ENCODE data around the gene HNRNPUL2.

Gene HNRNPUL2

GRCh38 chr11:62689421-62690183 is 37.7 kb downstream of the HNRNPUL2 start, which contains the start of gene LRRN4CL:
LRRN4CL (minus strand) TSS chr11:62689530; CDS start chr11:62688508, 1,022 bp downstream.
- Histone ChIP-seq H3K27me3 (ENCODE audit: low read length) (no peaks in the 10 kb centered on the region), H3K79me2 (ENCODE audit: insufficient read depth, low read length) (no peaks in the 10 kb centered on the region), H3K9ac (ENCODE audit: low read length) (no peak within 1 kb of the TSS), H3F3A (ENCODE audit: insufficient read depth) (no peaks in the 10 kb centered on the region), H3K4me2 (ENCODE audit: low read depth, low read length, poor library complexity, severe bottlenecking) (no peak within 1 kb of the TSS), H2AFZ (ENCODE audit: low read depth, low read length, severe bottlenecking) (no peak within 1 kb of the TSS), H3K4me3 (ENCODE audit: insufficient read depth, low read length, poor library complexity, severe bottlenecking) (no peak within 1 kb of the TSS), H4K20me1 (ENCODE audit: low read depth, low read length) (no peaks in the 10 kb centered on the region), H3K36me3 (ENCODE audit: low read length) (no peaks in the 10 kb centered on the region), H3K27ac (ENCODE audit: low read depth, low read length) (no peak within 1 kb of the TSS), H3K9me2 (replicated peaks; ENCODE audit: insufficient read depth, low read length) (no peaks in the 10 kb centered on the region), H3K9me3 (ENCODE audit: insufficient read depth, low read length) (no peaks in the 10 kb centered on the region)
- TF ChIP-seq EZH2phosphoT487 (conservative IDR thresholded peaks at IDR 0.05; ENCODE audit: low read length) (no peak), CTCF (IDR thresholded peaks at IDR 0.05; ENCODE audit: insufficient read depth, low read length, poor library complexity, severe bottlenecking) (no peak)

- no peak overlapping the region for H3K27ac ChIP-seq (ENCODE audit: low read depth, low read length)
- H3F3A ChIP-seq (ENCODE audit: insufficient read depth), result no peaks in the 10 kb centered on the region
- H3K9me2 ChIP-seq (replicated peaks; ENCODE audit: insufficient read depth, low read length), result no peaks in the 10 kb centered on the region
- no peaks in the 10 kb centered on the region for H4K20me1 ChIP-seq (ENCODE audit: low read depth, low read length)
- H2AFZ ChIP-seq (ENCODE audit: low read depth, low read length, severe bottlenecking), result no peak overlapping the region
- no peak overlapping the region for H3K4me3 ChIP-seq (ENCODE audit: insufficient read depth, low read length, poor library complexity, severe bottlenecking)
- no peaks in the 10 kb centered on the region for H3K27me3 ChIP-seq (ENCODE audit: low read length)
- H3K4me2 ChIP-seq (ENCODE audit: low read depth, low read length, poor library complexity, severe bottlenecking), result no peak overlapping the region
- H3K36me3 ChIP-seq (ENCODE audit: low read length), result no peaks in the 10 kb centered on the region
- H3K79me2 ChIP-seq (ENCODE audit: insufficient read depth, low read length), result no peaks in the 10 kb centered on the region
- H3K9ac ChIP-seq (ENCODE audit: low read length), result no peak overlapping the region
- TF ChIP-seq CTCF (IDR thresholded peaks at IDR 0.05; ENCODE audit: insufficient read depth, low read length, poor library complexity, severe bottlenecking) (no peak), EZH2phosphoT487 (conservative IDR thresholded peaks at IDR 0.05; ENCODE audit: low read length) (no peak)
- no peaks in the 10 kb centered on the region for H3K9me3 ChIP-seq (ENCODE audit: insufficient read depth, low read length)
Observed at GRCh38 chr11:62688491-62688890, 38.8 kb downstream of the HNRNPUL2 start.

- Histone ChIP-seq H2AFZ (ENCODE audit: low read depth, low read length, severe bottlenecking) (no peak overlapping the region), H3K4me3 (ENCODE audit: insufficient read depth, low read length, poor library complexity, severe bottlenecking) (no peak overlapping the region), H3K4me2 (ENCODE audit: low read depth, low read length, poor library complexity, severe bottlenecking) (no peak overlapping the region), H3K9me2 (replicated peaks; ENCODE audit: insufficient read depth, low read length) (no peaks in the 10 kb centered on the region), H3K27ac (ENCODE audit: low read depth, low read length) (no peak overlapping the region), H3K79me2 (ENCODE audit: insufficient read depth, low read length) (no peaks in the 10 kb centered on the region), H3K36me3 (ENCODE audit: low read length) (no peaks in the 10 kb centered on the region), H3K9me3 (ENCODE audit: insufficient read depth, low read length) (no peaks in the 10 kb centered on the region), H3K27me3 (ENCODE audit: low read length) (no peaks in the 10 kb centered on the region), H3F3A (ENCODE audit: insufficient read depth) (no peaks in the 10 kb centered on the region), H3K9ac (ENCODE audit: low read length) (no peak overlapping the region), H4K20me1 (ENCODE audit: low read depth, low read length) (no peaks in the 10 kb centered on the region)
- TF ChIP-seq EZH2phosphoT487 (conservative IDR thresholded peaks at IDR 0.05; ENCODE audit: low read length) (no peak), CTCF (IDR thresholded peaks at IDR 0.05; ENCODE audit: insufficient read depth, low read length, poor library complexity, severe bottlenecking) (no peak)
Observed at GRCh38 chr11:62687508-62688396, 39.5 kb downstream of the HNRNPUL2 start.

All from SU-DHL-6 (cell line).